GF-D8 (cell line): ENCODE measurements around the gene VCPKMT.
A peak's percentile ranks its signal among the peaks of the same experiment; 100 is the strongest.

Source experiments
- DNase-seq: peaks from one replicate; lab custom pipeline; 2025; lab: John Stamatoyannopoulos, UW

Gene VCPKMT

DNA sequence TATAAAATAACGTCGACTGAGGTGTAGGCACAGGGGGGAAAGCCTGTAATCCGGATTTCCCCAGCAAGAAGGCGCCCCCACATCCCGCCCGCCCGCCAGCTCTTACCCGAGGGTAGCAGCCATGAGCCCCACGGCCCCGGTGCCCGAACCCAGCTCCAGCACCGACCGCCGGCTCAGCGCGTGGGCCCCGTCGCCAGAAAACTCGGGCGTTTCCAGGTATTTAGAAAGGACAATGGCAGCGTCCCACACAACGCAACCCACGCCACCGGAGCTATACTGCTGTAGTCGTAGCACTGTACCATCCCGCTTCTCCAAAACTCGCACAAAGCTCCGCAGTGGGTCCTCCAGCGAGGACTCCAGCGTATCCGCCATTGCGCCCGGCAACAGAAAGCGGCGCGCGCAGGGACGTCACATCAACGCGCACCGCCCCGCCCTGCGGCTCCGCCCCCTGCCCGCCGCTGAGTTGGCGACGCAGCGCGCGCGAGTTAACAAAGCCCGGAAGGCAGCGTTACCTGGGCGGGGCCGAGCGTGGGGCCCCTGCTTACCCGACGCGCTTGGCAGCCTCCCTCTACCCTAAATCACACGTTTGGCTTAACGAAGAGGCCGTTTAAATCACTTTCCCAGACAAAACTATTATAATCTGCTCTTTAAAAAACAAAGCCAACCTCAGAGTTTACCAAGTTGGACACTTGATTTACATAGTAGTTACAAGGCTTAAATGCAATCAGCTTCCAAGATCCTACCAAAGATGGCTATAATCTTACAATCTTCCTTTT is at the start of gene VCPKMT:
VCPKMT (minus strand) TSS at position 392 of the 776 bp plus-strand sequence; CDS start at position 372, 20 bp downstream.
- peak; percentile 75 for DNase-seq

GRCh38 chr14:50156111-50156510 is 39.7 kb upstream of the VCPKMT start:
- no peak for DNase-seq

GRCh38 chr14:50148799-50149198 is 32.4 kb upstream of the VCPKMT start:
- no peak for DNase-seq

GRCh38 chr14:50139192-50139591 is 22.8 kb upstream of the VCPKMT start:
- no peak for DNase-seq

- DNase-seq: no peak
Observed at GRCh38 chr14:50127802-50128201, 11.4 kb upstream of the VCPKMT start.

- no peak for DNase-seq
Observed at GRCh38 chr14:50123062-50123461, 6.7 kb upstream of the VCPKMT start.

DNA sequence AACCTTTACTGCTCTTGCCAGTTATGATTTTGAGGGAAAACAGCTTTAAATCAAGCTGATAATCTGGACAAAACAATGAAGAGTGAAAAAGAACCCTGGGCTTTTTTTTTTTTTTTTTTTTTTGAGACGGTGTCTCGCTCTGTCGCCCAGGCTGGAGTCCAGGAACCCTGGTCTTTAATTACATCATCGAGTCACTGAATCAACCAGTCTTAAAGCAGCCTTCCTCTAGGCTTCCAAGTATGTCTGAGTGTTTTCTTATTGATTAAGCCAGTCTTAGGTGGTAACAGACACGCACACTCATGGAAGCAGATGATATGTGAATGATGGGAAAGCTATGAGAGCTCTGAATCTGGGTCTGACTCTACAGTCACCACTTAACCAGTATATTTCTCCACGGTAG is 5.9 kb upstream of the VCPKMT start:
- no peak for DNase-seq

DNA sequence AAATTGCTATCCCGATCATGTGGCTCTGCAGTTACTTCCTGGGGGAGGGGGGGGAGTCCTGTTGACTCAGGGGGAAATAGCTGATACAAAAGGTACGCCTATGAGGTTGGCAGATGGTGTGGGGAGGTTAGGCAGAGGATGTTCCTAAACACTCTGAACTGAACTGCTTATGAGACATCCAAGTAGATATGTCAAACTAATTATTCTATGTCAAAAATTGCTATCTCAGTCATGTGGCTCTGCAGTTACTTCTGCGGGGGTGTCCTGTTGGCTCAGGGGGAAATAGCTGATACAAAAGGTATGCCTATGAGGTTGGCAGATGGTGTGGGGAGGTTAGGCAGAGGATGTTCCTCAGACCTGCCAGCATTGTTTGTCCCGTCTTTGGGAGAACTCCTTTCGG is 5.1 kb upstream of the VCPKMT start:
- DNase-seq: no peak

- no peak for DNase-seq
Observed at GRCh38 chr14:50117456-50117855, 1.1 kb upstream of the VCPKMT start.

- no peak for DNase-seq
Observed at GRCh38 chr14:50116966-50117365, 594 bp upstream of the VCPKMT start.

- DNase-seq: no peak
Observed at GRCh38 chr14:50113381-50114035, 2.9 kb downstream of the VCPKMT start.

- DNase-seq: no peak
Observed at GRCh38 chr14:50110323-50111037, 5.9 kb downstream of the VCPKMT start.

- no peak for DNase-seq
Observed at GRCh38 chr14:50109342-50109741, 7.0 kb downstream of the VCPKMT start.

DNA sequence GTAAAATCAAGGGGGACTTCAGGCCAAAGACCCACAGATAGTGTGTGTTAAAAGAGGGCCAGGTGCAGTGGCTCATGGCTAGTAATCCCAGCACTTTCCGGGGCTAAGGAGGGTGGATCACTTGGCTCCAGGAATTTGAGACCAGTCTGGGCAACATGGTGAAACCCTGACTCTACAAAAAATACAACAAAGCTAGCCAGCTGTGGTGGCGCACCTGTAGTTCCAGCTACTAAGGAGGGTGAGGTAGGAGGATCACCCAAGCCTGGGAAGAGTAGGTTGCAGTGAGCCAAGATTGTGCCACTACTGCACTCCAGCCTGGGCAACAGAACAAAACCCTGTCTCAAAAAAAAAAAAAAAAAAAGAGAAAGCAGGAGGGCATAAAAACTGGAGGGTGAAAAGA is 8.5 kb downstream of the VCPKMT start:
- DNase-seq: no peak

DNA sequence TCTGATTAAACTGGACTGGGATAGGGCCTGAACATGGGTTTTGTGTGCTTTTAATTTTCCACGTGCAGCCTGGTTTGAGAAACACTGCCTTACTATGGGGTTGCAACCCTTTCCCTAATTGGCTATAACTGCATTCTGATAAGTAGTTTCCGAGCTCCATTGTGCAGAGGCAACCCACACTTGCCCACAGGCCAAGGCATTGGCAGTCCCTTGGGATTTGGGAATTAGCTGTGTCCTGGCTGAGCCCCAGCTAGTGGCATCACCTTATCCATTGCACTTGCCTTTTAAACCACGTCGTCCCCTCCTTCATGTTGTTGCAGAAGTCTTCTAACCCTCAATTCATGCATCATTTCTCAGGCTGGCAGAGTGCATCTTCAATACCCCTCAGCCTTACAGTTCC is 10.2 kb downstream of the VCPKMT start:
- no peak for DNase-seq

DNA sequence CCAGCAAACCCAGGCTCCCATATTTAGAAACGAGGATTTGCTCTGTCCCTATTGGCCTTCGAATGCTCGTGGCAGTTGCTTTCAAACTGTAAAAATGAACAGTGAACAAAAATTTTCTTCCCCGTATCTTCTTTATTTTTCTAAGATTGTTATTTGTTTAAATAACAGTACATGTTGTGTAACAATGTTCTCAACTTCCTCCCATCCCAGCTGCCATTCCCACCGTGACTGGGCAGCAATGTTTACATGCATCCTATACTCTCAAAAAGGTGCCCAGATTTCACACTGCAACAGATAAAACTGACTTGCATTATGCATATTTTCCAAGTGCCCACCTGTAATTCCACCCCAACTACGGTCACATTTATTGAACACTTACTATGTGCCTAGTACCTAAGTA is 12.8 kb downstream of the VCPKMT start:
- no peak for DNase-seq

DNA sequence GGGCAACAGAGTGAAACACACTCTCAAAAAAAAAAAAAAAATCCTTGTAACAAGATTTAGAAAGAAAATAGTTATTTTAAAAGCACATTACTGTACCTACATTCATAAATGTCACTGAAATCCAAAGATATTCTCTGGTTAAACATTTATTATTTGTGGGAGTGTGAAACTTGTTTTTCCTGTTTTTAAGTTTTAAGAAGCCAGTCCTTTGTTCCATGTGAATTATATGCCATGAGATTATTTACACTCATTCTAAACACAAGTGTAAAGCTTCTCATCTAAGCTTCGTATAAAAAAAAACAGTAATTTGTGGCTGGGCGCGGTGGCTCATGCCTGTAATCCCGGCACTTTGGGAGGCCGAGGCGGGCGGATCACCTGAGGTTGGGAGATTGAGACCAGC is 15.0 kb downstream of the VCPKMT start:
- no peak for DNase-seq

DNA sequence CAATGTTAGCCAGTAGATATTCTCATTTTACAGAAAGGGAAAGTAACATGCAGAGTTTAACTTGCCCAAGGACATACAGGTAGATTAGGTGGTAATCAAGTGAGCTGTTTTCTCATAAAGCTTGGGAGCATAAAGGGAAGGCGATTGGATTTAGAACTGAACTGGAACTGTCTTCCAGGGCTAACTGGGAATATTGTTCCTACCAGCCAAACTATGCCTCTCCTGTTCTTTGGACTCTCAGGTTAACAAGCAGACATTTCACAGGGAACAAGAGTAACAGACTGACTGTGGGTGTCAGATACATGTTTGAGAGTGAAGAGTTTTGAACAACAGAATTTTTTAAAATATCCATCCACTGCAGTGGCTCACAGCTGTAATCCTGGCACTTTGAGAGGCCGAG is 15.6 kb downstream of the VCPKMT start:
- DNase-seq: no peak

DNA sequence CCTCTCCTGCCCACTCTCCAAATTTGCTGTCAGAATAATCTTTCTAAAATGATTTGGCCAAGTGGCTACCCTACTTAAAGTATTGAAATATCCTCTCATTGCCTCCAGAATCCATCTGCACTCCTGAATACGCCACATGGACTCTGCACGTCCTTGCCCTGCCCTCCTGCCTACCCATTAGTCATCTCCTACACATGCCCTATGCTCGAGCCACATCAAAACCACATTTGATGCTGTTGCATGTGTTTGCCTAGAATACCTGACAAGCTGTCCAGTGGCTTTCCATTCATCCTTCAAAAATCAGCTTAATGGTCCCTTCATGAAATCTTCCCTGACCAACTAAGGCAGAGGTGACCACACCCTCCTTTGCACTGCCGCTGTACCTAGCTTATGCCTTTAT is 17.0 kb downstream of the VCPKMT start:
- DNase-seq: no peak

DNA sequence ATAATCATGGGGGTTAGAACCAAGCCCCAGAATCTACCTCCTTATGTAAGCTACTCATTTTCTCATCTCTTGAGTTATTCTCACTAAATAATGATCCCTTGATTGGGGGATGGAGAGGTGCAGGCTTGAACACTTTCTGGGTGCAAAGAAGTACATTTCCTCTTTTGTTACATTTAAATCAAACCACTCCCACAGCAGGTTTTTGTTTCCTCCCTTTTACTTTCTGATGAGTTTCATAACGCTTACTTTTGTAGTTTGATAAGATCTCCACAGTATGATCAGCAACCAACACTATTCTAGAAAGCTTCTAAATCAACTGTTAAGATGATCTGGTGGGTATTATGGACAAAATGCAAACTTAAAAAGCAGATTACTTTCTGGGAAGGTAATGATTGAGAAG is 20.5 kb downstream of the VCPKMT start:
- DNase-seq: no peak

GRCh38 chr14:50094056-50094755 is 22.2 kb downstream of the VCPKMT start:
- no peak for DNase-seq

- no peak for DNase-seq
Observed at GRCh38 chr14:50093496-50093895, 22.9 kb downstream of the VCPKMT start.
